Tibial nerve (tissue), 4 donors: ENCODE measurements around the gene BPNT1. TPM values are rescaled to one million over a fixed set of nuclear protein-coding genes. Genes with fewer than 3 reads are reported as not detected.

Experiments used
- DNase-seq, 2 donors: peaks; one replicate each; pipeline ENCODE4 v3.0.0-alpha.2; 2019; ENCODE audit warnings: low spot score in 2 of 2
- H3K27ac ChIP-seq, 4 donors: fragments of 200-600 bp; sonication (generic) in 3 of 4; one replicate each; pipeline ENCODE4 v1.5.1; 2017 to 2019; ENCODE audit warnings: mild to moderate bottlenecking in 1 of 4
- H3K27me3 ChIP-seq, 2 donors: fragments of 200-600 bp; sonication (generic) in 1 of 2; one replicate each; pipeline versions ENCODE4 v1.5.1 to v1.6.0; 2017 to 2019
- H3K36me3 ChIP-seq, 3 donors: fragments of 200-600 bp; sonication (generic); one replicate each; pipeline ENCODE4 v1.5.1; 2018 to 2019
- H3K4me1 ChIP-seq, 4 donors: fragments of 200-600 bp; sonication (generic) in 3 of 4; one replicate each; pipeline ENCODE4 v1.5.1; 2017 to 2019
- H3K4me3 ChIP-seq, 4 donors: fragments of 200-600 bp; sonication (generic) in 3 of 4; one replicate each; pipeline ENCODE4 v1.5.1; 2017 to 2019; ENCODE audit warnings: mild to moderate bottlenecking in 1 of 4, moderate library complexity in 1 of 4
- H3K9me3 ChIP-seq, 4 donors: fragments of 200-600 bp; sonication (generic) in 3 of 4; one replicate each; pipeline ENCODE4 v1.5.1; 2017 to 2019
- CTCF ChIP-seq, 5 experiments: fragments of 200-600 bp in 3 of 5; fragments of 450-650 bp in 2 of 5; sonication (generic) in 3 of 5; IDR thresholded peaks; one replicate each; pipeline ENCODE4 v1.5.1; 2016 to 2019; ENCODE audit warnings: antibody characterized with exemption in 5 of 5, mild to moderate bottlenecking in 3 of 5, moderate library complexity in 2 of 5
- EP300 ChIP-seq, 2 donors: sonication (generic); formaldehyde crosslinking; IDR thresholded peaks; one replicate each; pipeline ENCODE4 v1.6.1; 2017; ENCODE audit warnings: antibody characterized with exemption in 2 of 2, mild to moderate bottlenecking in 1 of 2
- POLR2A ChIP-seq, 2 donors: fragments of 450-650 bp; IDR thresholded peaks; one replicate each; pipeline ENCODE4 v1.6.1; 2017; ENCODE audit warnings: antibody characterized with exemption in 2 of 2, mild to moderate bottlenecking in 2 of 2, moderate library complexity in 2 of 2
- WGBS, 2 donors: methylation state at CpG; one replicate each; pipeline ENCODE4 v1.1.5; 2018; 5-methylcytosine and 5-hydroxymethylcytosine counted together
- total RNA-seq, 4 donors: library from RNA; depleted of rRNA; stranded (reverse); fragments of >200 nt; gene quantifications; one replicate each; pipeline ENCODE4 v1.1.0, GENCODE V29; 2016

BPNT1 gene
- total RNA-seq, 4 donors from 2014 or later = 16.1 to 25.9 (median 19.2) TPM

GRCh38 chr1:220056374-220056773 lies 33.2 kb downstream of the BPNT1 start:
- TF ChIP-seq CTCF (IDR thresholded peaks at IDR 0.05) (no peak), POLR2A (IDR thresholded peaks at IDR 0.05) (no peak), EP300 (IDR thresholded peaks at IDR 0.05) (no peak)

DNA sequence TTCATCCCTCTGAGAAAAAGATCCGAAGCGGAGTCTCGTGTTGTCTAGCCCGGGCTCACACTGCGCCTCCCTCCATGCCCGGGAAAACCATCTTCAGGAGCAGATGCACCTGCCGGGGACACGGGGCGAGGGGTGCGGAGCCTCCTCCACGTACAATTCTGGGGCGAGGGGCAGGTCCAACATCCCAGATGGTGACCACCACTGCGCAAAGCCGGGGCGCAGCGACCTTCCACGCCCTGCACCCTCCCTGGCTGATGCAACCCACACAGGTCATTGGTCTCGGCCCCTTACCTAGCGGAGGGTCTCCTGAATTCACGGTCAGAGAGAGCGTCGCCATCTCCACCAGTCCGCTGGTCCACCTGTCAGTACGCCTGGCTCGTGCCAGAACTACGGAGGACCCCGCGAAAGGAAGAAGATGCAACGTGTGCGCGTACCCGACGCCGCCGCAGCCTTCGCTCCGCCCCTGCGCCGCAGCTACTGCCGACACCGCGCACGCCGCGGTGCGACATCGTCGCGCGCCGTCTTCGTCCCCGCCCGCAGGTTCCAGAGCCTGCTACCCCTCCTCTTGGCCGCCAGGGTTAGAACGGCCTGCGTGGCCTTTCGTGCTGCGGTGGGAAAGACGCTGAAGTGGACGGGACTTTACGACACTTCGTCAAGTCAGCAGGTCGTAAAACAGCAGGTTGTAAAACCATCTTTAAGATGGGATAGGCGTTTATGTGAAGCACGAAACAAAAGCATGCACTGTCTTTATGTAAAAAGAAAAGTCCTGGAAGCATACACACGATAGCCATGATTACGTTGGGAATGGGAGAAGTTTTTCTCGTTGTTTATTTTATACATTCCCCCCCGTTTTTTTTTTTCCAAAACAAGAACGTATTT lies 43.3 kb downstream of the BPNT1 start, which contains the start of gene EPRS1:
TSS of gene EPRS1 (minus strand) at position 454 of the 879 bp plus-strand sequence. CDS start at position 337, 117 bp downstream.
- peak within 1 kb of the TSS; percentile 68 to 90 (median 78) for H3K4me3 ChIP-seq
- H3K36me3 ChIP-seq = peaks cover 0 to 9% (median 0%) of the 10 kb centered on the region in 3 donors
- peak within 1 kb of the TSS; percentile 60 to 93 (median 88) for H3K27ac ChIP-seq
- no peaks in the 10 kb centered on the region for H3K27me3 ChIP-seq
- peak; percentile 69 to 93 (median 74) for TF ChIP-seq CTCF (IDR thresholded peaks at IDR 0.05)
- TF ChIP-seq EP300 (IDR thresholded peaks at IDR 0.05) = peak in 1 of 2 donors; percentile 95
- peak; percentile 22 to 65 for TF ChIP-seq POLR2A (IDR thresholded peaks at IDR 0.05)
- 0% methylated on average over 51 to 56 of the region's 71 CpGs for WGBS, 2 donors
- DNase-seq = peak; percentile 69 to 81
- peaks cover 0 to 27% (median 9%) of the 10 kb centered on the region in 4 donors for H3K4me1 ChIP-seq
- H3K9me3 ChIP-seq = no peaks in the 10 kb centered on the region

More at GRCh38 chr1:220056374-220056773, 33.2 kb downstream of the BPNT1 start:
- no peak overlapping the region for H3K27ac ChIP-seq
- no peaks in the 10 kb centered on the region for H3K9me3 ChIP-seq
- no peaks in the 10 kb centered on the region for H3K27me3 ChIP-seq
- no peak for DNase-seq
- peaks cover 0 to 56% (median 5%) of the 10 kb centered on the region in 3 donors for H3K36me3 ChIP-seq
- no peak overlapping the region for H3K4me3 ChIP-seq
- no peaks in the 10 kb centered on the region for H3K4me1 ChIP-seq
- 83 to 89% methylated on average over 1 of the region's 1 CpG for WGBS, 2 donors

GRCh38 chr1:220045356-220046051 lies 44.1 kb downstream of the BPNT1 start:
- DNase-seq = no peak

GRCh38 chr1:220044678-220045355 lies 44.8 kb downstream of the BPNT1 start:
- no peak for DNase-seq
- Histone ChIP-seq H3K9me3 (no peaks in the 10 kb centered on the region), H3K27me3 (no peaks in the 10 kb centered on the region), H3K36me3 (peaks cover 0 to 10% (median 0%) of the 10 kb centered on the region in 3 donors), H3K4me3 (peak overlapping the region in 2 of 4 donors; percentile 68 to 90), H3K4me1 (peaks cover 0 to 27% (median 9%) of the 10 kb centered on the region in 4 donors), H3K27ac (peak overlapping the region in 2 of 4 donors; percentile 88 to 93)
- WGBS, 2 donors = 71 to 73% methylated on average over 4 of the region's 4 CpGs
- TF ChIP-seq EP300 (IDR thresholded peaks at IDR 0.05) (no peak), POLR2A (IDR thresholded peaks at IDR 0.05) (no peak), CTCF (IDR thresholded peaks at IDR 0.05) (no peak)

More at GRCh38 chr1:220045356-220046051, 44.1 kb downstream of the BPNT1 start:
- peaks cover 0 to 27% (median 9%) of the 10 kb centered on the region in 4 donors for H3K4me1 ChIP-seq
- H3K36me3 ChIP-seq = peaks cover 0 to 10% (median 0%) of the 10 kb centered on the region in 3 donors
- H3K4me3 ChIP-seq = peak overlapping the region; percentile 68 to 90 (median 78)
- H3K9me3 ChIP-seq = no peaks in the 10 kb centered on the region
- peak overlapping the region; percentile 60 to 93 (median 88) for H3K27ac ChIP-seq
- TF ChIP-seq EP300 (IDR thresholded peaks at IDR 0.05) (no peak), POLR2A (IDR thresholded peaks at IDR 0.05) (no peak), CTCF (IDR thresholded peaks at IDR 0.05) (no peak)
- WGBS, 2 donors = 28% methylated on average over 17 of the region's 17 CpGs
- no peaks in the 10 kb centered on the region for H3K27me3 ChIP-seq
